Forelimb muscle (tissue), 1 donor: Measurements from ENCODE around the gene SEPTIN7. TPM values are rescaled to one million over a fixed set of nuclear protein-coding genes. Genes with fewer than 3 reads are reported as not detected.

Experiments used
- DNase-seq: peaks from one replicate; pipeline ENCODE4 v3.0.0-alpha.2; 2013; ENCODE audit warnings: low read depth
- polyA plus RNA-seq: library from polyadenylated mRNA; unstranded; fragments of 120-200 nt; gene quantifications from one replicate; pipeline ENCODE4 v1.2.1, GENCODE V29; 2013; ENCODE audit not compliant: insufficient read length

The SEPTIN7 gene
- polyA plus RNA-seq, 1 donor: 340 TPM

DNA sequence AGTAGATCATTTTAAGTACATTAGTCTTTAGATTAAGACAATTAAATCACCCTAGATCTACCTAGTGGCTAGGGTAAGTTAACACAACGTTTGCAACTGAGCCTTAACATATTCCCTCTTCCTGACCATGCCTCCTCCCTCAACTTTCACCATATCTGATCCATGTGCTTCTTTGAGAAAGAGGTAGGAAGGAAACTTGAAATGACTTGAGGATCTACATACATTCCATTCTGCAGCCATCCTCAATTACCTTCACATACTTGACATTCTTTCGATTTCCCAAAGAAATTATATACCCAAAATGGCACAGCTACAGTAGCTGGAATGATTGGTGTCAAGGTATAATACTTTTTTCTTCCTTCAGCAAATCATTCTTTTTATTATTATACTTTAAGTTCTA is 12.9 kb upstream of the SEPTIN7 start:
- no peak for DNase-seq

DNA sequence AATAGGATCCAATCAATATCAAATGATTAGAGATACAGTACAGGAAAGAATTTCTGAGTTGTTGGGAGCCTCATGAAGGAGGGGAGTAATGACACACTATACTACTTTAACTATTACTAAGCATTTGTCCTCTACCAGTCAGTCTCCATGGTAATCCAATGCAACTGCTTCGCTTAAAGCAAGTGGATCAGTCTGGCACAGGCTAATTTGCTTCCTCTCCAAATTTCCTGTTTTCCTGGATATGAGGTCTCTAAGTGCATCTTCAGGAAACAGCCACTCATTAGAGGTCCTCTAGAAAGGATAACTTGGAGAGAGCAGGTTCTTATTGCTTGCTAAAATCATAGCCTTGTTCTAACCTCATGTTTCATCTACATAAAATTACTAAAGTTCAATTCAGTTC is 8.4 kb upstream of the SEPTIN7 start:
- DNase-seq: no peak

DNA sequence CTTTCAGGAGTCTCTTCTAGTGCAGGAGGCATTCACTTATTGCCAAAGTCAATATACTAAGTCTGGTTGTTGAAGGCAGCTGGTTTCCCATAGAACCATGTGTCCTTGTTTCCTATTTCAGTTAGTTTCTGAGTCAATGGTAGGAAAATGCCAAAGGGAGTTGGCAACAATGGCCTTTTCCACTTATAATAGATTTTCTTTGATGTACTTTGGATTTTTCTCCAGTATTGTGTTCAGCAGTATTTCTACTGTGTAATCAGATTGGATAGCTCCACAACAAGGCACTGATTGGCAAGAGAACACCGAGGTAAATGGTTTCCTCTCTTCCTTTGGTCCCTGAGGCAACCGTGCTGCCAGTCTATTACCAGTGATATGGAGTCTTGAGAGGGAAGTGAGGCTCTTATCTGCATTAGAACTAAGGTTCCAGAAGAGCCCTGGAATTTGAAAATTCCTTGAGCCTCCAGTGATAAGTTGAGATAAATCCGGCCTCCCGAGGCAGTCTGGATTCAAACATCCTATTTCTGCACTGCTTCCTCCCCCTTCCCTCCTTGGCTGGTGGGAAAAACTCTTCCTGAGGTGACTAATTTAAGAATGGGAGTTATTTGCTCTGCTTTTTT is 7.9 kb upstream of the SEPTIN7 start:
- no peak for DNase-seq

DNA sequence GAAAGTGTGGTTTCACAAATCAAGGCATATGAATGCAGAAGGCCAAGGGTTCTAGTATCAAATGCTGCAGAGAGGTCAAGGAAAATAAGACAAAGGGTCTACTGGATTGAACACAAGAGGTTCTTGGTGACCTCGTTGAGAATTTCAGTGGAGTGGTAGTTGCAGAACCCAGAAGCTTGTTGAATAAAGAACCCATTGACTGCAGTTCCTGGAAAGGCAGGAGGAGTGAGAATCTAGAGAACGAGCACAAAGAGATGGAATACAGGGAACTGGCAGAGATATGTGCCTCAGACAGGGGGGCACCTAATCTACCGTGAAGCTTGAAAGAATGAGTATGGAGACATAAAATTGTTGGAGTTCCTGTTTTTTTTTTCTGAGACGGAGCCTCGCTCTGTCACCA is 3.5 kb upstream of the SEPTIN7 start:
- DNase-seq: no peak

DNA sequence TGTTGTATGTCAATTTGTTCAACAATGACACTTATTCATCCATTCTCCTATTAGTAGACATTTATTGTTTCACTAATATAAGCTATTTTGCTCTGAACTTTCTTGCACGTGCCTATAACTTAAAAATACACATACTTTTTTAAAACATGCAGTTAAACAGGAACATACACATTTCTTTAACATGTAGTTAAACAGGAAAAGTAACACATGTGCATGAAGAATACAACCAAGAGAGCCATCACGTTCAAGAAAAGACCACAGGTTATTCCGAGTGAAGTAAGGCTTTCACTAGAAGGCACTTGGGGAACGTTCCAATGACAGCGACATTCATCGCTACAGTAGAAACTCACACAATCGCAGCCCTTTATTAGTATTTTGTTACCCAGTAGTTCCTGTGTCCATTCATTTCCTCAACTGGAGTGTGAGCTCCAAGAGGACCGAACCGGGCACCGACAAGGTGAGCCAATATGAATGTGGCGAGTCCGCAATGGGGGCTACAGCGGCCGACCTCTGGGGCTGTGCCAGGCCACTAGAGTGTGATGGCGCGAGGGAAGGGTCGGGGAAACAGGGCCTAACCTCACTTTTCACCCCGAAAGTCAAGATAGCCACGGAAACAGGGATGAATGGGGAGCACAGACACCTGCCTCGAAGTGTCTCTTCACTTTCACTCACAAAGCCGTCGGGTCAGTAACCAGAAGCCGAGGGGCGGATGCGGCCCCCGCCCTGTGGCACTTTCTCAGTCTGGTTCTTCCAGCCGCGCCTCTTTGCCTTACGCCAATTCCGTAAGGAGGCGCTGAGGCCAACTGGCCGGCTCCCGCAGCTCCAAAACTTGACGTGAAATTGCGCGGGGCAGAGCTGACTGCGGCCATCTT is 775 bp upstream of the SEPTIN7 start:
- no peak for DNase-seq

DNA sequence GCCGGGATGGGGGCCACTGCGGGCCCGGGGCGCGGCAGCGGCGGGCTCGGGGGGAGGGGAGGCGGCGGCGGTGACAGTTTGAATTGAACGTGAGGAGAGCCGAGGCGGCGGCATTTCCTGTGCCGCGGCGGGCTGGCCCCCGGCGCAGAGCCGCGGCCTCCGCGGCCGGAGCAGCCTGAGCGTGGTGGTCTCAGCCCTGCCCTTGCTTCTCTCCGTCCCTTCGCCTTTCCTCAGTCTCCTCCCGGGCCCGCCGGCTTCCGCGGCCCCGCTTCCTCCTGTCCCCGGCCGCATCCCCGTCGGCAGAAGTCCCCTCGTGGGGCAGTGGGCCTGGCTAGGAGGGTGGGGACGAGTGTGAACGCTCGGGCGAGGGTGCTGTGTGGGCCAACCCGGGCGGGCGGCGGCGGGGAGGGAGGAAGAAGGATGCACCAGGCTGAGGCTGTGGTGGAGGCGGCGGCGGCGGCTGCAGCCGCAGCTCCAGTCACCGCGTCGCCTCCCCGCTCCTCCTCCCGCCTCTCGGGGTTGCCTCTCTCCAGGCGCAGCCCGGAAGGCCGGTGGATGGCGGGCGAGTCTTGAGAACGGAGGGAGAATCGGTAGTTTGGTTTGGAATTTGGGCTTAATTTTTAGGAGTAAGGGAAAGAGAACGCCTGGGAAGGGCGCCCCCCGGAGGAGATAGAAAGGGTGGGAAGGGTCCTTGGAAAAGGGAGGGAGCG is 690 bp downstream of the SEPTIN7 start:
- no peak for DNase-seq

DNA sequence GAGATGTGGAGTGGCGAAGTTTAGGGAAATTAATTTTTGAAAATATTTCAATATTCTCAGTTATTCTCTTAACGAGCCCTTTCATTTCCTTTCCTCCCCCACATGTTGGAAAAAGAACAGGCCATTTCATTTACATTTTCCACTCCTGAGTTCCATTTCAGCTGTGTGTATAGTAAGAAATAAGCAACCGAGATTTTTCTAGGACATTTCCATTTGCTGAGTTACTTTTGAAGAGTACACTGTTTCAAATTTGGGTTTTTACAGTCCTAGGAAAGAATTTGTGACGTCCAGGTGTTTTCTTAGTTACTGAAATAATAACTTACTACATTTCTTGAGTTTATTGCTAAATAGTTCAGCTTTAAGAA is 1.2 kb downstream of the SEPTIN7 start:
- DNase-seq: no peak

DNA sequence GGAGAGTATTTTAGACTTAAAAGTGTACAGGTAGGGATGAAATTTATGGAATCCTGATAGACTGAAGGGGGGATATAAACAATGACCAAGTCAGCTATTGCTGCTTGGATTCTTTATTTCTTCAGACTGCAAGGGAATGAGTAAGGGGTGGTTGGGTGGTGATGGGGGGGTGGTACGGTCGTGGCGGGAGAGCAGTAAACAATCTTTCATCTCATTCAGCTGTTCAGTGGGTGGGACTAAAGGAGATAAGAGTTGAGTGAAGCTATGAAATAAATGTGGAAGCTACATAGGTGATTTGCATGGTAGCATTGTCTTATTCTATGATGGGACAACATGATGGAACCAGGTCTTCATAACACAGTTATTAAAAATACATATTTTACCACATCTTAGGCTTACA is 1.8 kb downstream of the SEPTIN7 start:
- no peak for DNase-seq

DNA sequence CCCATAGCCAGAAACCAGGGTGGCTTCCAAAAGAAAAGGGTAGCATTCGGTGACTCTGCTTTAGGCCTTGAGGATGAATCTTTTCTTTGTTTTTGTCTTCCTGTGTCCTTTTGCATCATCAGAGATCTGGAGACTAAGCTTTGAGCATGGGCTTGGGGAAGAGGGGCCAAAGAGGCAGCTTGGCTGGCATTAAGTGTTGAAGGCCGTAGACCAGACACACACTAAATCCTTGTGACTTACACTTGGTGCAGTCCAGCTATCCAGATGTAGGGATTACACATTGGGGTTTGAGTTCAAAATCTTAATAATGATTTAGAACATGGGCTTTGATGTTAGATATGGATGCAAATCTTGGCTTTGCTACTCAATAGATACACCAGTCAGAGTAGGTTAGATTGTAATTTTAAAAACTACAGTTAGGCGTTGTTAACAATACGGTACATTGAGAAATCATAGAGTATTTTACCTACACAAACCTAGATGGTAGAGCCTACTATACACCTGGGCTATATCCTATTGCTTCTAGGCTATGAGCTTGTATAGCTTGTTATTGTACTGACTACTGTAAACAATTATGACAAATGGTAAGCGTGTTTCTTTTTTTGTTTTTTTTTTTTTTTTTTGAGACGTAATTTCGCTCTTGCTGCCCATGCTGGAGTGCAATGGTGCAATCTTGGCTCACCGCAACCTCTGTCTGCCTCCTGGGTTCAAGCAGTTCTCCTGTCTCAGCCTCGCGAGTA is 3.5 kb downstream of the SEPTIN7 start:
- DNase-seq: no peak

DNA sequence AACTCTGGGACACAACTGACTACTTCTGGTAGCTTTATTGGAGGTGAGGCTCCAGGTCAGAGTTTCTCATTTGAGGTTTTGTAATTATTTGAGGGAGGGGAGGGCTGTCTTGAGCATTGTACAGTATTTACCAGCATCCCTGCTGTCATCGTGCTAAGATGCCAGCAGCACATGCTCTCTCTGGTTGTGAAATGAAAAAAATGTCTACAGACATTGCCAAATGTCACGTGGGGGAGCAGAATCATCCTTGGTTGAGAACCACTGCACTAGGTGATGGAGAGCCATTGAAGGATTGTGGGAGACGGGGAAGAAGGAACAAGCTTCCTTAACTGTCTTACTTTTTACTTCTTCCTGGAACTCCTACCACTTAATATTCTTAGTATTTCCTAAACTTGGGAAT is 5.0 kb downstream of the SEPTIN7 start:
- DNase-seq: no peak

DNA sequence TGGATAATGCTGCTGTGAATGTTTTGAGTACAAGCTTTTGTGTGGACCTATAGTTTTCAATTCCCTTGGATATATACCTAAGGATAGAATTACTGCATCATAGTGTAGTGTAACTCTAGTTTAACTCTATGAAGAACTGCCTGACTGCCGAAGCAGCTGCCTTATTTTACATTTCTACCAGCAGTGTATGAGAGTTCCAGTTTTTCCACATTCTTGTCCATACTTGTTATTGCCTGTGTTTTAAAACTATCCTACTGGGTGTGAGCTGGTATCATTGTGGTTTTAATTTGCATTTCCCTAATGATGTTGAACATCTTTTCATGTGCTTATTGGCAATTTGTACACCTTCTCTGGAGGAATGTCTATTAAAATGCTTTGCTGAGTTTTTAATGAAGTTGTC is 15.7 kb downstream of the SEPTIN7 start:
- DNase-seq: no peak

DNA sequence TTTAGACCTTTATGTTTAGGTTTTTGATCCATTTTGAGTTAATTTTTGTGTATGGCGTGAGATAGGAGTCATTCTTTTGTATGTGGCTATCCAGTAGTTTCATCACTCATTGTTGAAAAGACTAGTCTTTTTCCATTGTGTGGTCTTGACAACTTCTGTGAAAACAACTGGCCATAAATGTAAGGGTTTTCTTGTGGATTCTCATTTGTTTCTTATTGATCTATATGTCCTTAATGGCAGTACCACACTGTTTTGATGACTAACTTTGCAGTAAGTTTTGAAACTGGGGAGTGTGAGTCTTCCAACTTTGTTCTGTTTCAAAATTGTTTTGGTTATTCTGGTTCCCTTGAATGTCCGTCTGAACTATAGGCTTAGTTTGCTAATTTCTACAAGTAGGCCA is 16.3 kb downstream of the SEPTIN7 start:
- no peak for DNase-seq

DNA sequence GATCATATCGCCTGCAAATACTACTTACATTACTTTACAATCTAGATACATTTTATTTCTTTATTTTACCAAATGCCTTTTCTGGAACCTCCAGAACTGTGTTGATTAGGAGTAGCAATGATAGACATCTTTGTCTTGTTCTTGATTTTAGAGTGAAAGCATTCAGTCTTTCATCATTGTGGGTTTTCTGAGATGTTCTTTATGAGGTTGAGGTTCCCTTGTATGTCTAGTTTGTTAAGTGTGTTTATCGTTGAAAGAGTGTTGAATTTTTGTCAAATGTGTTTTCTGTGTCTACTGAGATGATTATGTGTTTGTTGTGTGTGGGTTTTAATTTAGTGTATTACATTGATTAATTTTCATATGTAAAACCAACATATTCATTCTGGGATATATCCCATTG is 17.1 kb downstream of the SEPTIN7 start:
- DNase-seq: no peak

DNA sequence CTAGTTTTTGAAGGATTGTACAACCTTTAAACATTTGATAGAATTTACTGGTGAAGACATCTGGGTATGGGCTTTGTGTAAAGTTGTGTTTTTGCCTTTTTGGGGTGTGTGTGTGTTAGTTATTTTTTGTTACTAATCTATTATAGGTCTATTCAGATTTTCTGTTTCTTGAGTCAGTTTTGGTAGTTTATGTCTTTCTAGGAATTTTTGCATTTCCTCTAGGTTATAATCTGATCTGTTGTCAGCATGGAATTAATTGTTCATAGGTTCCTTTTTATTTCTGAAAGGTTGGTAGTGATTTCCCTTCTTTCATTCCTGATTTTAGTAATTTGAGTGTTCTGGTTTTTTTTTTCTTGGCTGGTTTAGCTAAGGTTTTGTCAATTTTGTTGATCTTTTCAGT is 17.7 kb downstream of the SEPTIN7 start:
- DNase-seq: no peak

DNA sequence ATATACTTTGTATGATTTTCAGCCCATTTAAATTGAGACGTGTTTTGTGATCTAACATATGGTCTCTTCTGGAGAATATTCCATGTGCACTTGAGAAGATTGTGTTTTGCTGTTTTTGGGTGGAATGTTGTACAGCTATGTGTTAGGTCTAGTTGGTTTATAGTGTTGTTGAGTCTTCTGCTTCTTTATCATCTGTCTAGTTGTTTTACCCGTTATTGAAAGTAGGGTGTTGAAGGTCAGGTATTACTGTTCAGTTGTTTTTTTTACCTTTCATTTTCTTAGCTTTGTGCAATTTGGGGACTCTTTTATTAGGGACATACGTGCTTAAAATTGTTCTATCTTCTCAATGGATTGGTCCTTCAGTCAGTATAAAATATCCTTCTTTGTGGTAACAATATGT is 18.5 kb downstream of the SEPTIN7 start:
- DNase-seq: no peak

DNA sequence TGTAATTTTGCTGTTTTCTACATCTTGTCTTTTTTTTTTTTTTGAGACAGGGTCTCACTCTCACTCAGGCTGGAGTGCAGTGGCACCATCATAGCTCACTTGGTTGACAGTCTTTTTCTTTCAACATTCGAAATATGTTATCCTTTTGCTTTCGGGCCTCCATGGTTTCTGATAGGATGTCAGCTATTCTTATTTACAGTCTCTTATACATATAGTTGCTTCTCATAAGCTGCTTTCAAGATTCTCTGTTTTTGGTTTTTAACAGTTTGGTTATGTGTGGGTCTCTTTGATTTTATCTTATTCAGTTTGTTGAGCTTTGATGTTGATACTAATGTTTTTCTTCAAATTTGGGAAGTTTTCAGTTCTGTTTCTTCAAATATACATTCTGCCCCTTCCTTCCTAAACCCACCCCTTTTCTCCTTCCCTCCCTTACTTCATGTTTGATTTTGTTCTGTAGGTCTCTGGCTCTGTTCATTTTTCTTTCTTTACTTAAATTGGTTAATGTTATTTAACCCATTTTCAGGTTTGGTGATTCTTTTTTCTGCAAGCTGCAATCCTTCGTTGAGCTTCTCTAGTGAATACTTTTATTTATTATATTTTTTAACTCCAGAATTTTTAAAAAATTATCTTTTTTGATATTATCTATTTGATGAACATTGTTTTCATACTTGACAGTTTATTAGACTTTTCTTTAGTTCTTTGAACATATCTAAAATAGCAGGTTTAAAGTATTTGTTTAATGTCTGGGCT is 19.3 kb downstream of the SEPTIN7 start:
- no peak for DNase-seq

DNA sequence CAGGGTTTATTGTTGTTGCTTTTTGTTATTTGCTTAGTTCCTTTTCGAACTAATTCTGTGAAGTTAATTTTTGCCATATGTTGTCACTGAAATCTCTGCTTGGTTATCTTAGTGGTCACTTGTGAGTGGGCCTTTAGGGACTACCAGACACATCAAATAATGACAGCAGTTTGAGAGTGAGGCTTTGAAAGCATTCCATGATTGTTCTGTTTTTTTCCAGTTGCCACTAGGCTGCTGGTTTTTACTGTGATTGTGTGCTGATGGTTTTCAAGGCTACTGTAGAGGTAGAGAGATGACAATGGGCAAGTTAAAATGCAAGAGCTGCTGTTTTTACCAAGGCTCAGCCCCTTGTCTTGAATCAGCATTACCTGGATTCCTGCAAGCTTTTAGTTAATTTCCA is 20.0 kb downstream of the SEPTIN7 start:
- DNase-seq: no peak

DNA sequence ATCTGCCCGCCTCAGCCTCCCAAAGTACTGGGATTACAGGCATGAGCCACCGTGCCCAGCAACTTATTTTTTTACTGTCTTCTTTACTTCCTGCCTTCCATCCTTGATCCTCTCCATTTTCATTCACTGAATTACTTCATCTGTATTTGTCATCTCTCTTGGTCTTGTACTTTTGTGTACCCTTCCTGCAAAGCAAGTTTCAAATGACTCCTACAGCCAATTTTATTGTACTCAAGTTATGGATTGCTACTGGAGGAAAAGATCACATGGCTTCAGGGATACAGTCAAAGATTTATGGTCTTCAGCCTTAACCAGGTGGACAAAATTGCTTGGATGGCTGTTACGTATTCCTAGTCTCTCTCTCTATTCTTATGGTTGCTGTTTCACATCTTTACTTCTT is 22.6 kb downstream of the SEPTIN7 start:
- no peak for DNase-seq

DNA sequence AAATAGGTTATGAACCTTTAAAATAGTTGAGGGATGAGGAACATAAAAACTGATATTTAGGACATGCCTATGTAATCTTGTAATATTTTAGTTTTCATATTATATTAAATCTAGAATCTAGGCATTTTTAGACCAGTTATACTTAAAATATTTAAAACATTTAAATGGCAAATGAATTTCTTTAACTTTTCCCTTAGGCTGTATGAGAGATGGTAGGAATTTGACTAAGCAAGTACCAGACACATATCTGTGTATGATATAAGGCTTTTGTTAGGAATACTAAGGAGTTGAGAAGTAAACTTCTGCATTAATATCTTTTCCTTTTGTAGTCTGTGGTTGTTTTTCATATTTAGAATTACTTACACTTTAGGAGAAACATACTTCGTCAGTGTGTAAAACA is 25.1 kb downstream of the SEPTIN7 start:
- no peak for DNase-seq

DNA sequence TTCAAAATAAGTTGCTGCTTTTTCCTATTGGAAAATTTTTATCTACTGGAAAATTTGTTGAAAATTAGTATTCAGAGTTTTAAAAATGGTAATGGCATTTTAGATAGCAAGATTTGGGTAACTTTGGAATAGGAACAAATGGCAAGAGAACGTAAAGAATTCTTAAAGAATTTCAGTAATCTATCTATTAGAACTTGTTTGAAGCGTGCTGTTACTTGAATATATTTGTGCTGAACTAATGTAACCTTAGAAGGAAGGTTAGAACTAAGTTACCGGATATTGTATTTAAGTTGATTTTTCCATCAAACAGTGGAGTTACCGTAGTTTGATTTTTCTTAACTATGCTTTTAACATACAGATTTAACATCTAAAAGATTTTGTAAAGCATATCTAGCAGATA is 25.9 kb downstream of the SEPTIN7 start:
- no peak for DNase-seq

DNA sequence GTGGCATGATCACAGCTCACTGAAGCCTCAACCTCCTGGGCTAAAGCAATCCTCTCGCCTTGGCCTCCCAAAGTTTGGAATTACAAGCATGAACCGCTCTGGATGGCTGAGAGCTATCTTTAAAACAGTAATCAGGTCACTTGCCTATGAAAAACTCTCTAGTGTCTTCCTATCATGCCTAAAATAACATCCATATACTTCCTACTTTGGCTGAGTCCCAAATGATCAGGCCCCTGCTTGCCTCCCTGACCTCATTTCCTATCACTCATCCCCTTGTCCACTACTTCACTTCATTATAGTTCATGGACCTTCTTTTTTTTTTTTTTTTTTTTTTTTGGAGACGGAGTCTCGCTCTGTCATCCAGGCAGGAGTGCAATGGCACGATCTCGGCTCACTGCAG is 28.0 kb downstream of the SEPTIN7 start:
- DNase-seq: no peak

DNA sequence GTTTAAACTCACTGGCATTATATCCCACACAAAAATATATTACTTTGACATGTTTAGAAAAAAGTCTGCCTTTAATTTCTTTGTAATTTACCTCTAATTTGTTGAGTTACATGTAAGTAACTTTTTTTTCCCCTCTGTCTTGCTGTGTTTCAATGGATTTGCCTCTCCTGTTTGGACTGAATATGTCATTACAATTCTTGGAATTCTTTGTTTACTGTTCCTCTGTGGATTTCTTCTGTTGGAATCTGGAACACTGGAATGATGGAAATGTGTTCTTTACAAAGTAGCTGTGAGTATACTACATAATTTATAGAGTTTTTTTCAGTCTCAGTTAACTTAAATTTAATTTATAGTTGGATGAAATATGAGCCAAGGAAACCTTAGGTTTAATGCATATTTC is 30.4 kb downstream of the SEPTIN7 start:
- peak; percentile 8 for DNase-seq
